ENCODE measurements around the gene ZNF500. TPM values are rescaled to one million over a fixed set of nuclear protein-coding genes. Genes with fewer than 3 reads are reported as not detected.

ZNF500 gene
- total RNA-seq, 1 experiment from 2014 or later = 18.3 TPM

DNA sequence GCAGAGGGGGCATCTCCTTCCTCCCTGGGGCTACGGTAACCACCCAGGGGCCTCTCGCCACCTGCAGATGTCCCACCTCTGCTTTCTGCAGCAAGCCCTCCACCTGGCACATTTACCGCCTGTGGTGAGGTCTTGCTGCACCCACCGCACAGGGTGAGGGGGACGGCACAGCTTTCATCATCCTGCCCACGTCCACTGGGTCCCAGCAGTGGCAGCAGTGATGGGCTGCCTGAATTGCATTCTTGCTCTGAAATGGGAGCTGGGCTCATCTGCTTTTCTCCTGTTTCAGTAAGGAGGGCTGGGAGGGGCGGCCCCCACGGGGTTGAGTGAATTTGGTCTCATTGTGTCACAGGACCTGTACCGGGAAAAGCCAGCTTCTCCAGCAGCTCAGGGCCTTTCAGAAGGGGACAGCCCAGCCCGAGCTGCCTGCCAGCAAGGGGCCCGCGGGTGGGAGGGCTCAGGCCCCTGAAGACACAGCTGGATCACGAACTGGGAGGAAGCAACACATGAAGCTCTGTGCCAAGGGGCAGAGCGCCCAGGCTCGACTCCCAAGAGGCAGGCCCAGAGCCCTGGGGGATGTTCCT, 19.9 kb downstream of the ZNF500 start:
- Mint-ChIP-seq H3K36me3 (ENCODE audit: insufficient read depth in 1 of 3, low read depth in 3 of 3) (peaks cover 3 to 16% (median 12%) of the 10 kb centered on the region in 3 experiments; a peak in 6 of 7 replicates), H3K9me3 (no peaks in the 10 kb centered on the region), H3K4me1 (peaks cover 16 to 27% of the 10 kb centered on the region in 2 experiments), H3K4me3 (no peak overlapping the region), H3K27me3 (ENCODE audit: low read depth) (no peaks in the 10 kb centered on the region; the same call in 1 of the 2 replicates), H3K27ac (peak overlapping the region in 1 of 3 experiments; percentile 40; a peak in 1 of 7 replicates)
- Histone ChIP-seq H3K23me2 (ENCODE audit: insufficient read length, low read depth, low read length, poor library complexity, severe bottlenecking) (no peaks in the 10 kb centered on the region), H3K4ac (ENCODE audit: low read depth, low read length) (no peak overlapping the region), H4K20me1 (ENCODE audit: control insufficient read depth, insufficient read depth, insufficient read length) (no peaks in the 10 kb centered on the region), H3K9ac (ENCODE audit: extremely low read depth, insufficient read length, low read length) (no peak overlapping the region), H3K79me1 (ENCODE audit: insufficient read depth, low read depth, low read length, poor library complexity, severe bottlenecking) (no peaks in the 10 kb centered on the region), H2BK20ac (ENCODE audit: low read depth, low read length, poor library complexity, severe bottlenecking) (no peak overlapping the region), H3K27ac (ENCODE audit: insufficient read length, low read depth, low read length) (no peak overlapping the region), H3K14ac (ENCODE audit: insufficient read depth, low read length) (no peak overlapping the region), H4K8ac (replicated peaks; ENCODE audit: insufficient read length, low read depth, low read length) (no peak overlapping the region), H3K9me3 (ENCODE audit: control insufficient read depth, low read depth, low read length) (no peaks in the 10 kb centered on the region), H2AFZ (ENCODE audit: low read length) (no peak overlapping the region), H2BK120ac (ENCODE audit: low read depth, low read length, poor library complexity, severe bottlenecking) (no peak overlapping the region), H2BK12ac (ENCODE audit: insufficient read length, low read depth, low read length) (no peak overlapping the region), H2AK5ac (ENCODE audit: insufficient read length, low read length) (no peak overlapping the region), H2BK5ac (ENCODE audit: insufficient read length, low read length) (no peak overlapping the region), H4K5ac (ENCODE audit: insufficient read length, low read depth, low read length) (no peak overlapping the region), H3K27me3 (ENCODE audit: insufficient read depth, low read length) (no peaks in the 10 kb centered on the region), H3K23ac (ENCODE audit: insufficient read length, low read depth, low read length) (no peak overlapping the region), H3K4me2 (ENCODE audit: insufficient read depth, insufficient read length, low read length) (no peak overlapping the region), H3K79me2 (ENCODE audit: insufficient read depth, low read length) (no peaks in the 10 kb centered on the region), H3K56ac (ENCODE audit: insufficient read length, low read depth, low read length) (no peak overlapping the region), H3K18ac (ENCODE audit: insufficient read length, low read depth, low read length) (no peak overlapping the region), H3K4me1 (ENCODE audit: insufficient read depth, low read length) (no peaks in the 10 kb centered on the region), H2BK15ac (ENCODE audit: low read depth, low read length) (no peak overlapping the region), H4K91ac (ENCODE audit: insufficient read length, low read depth, low read length) (no peak overlapping the region), H3T11ph (ENCODE audit: low read length) (no peak overlapping the region)
- no CpG with 5 or more reads among the region's 15 CpGs for WGBS (ENCODE audit: extremely low coverage, insufficient read length, low lambda C conversion rate)
- no peak for DNase-seq
- TF ChIP-seq, protein P1, sequence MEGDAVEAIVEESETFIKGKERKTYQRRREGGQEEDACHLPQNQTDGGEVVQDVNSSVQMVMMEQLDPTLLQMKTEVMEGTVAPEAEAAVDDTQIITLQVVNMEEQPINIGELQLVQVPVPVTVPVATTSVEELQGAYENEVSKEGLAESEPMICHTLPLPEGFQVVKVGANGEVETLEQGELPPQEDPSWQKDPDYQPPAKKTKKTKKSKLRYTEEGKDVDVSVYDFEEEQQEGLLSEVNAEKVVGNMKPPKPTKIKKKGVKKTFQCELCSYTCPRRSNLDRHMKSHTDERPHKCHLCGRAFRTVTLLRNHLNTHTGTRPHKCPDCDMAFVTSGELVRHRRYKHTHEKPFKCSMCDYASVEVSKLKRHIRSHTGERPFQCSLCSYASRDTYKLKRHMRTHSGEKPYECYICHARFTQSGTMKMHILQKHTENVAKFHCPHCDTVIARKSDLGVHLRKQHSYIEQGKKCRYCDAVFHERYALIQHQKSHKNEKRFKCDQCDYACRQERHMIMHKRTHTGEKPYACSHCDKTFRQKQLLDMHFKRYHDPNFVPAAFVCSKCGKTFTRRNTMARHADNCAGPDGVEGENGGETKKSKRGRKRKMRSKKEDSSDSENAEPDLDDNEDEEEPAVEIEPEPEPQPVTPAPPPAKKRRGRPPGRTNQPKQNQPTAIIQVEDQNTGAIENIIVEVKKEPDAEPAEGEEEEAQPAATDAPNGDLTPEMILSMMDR (conservative IDR thresholded peaks at IDR 0.05) = no peak

All from H9 (cell line).